ENCODE measurements around the gene FITM1. TPM values are rescaled to one million over a fixed set of nuclear protein-coding genes. Genes with fewer than 3 reads are reported as not detected.

The FITM1 gene
- 0.12 TPM in 1 of 2 replicates, not detected in the other for polyA plus RNA-seq (2012; rRNA removed)
- 0.05 and 0.08 TPM in 2 replicates for polyA plus RNA-seq (2012; cell fraction: cytosol; rRNA removed)
- polyA plus RNA-seq (2012; cell fraction: nucleus; rRNA removed), result 1.1 and 1.3 TPM in 2 replicates

GRCh38 chr14:24130380-24130716 lies at the start of gene FITM1:
Gene FITM1 (plus strand): TSS chr14:24130659. CDS start chr14:24131564, 905 bp downstream.
- 92% methylated on average over 5 of the region's 5 CpGs for WGBS (ENCODE audit: low lambda C conversion rate)
- Histone ChIP-seq H3K27me3 (ENCODE audit: insufficient read depth) (no peaks in the 10 kb centered on the region), H3K4me1 (ENCODE audit: control insufficient read depth in 1 of 2, insufficient read depth in 2 of 2, low read depth in 1 of 2, low read length in 1 of 2) (peaks cover 0 to 10% of the 10 kb centered on the region in 2 experiments; a peak in 1 of 4 replicates), H3K4me2 (no peak within 1 kb of the TSS), H3K9me2 (no peaks in the 10 kb centered on the region), H4K20me1 (ENCODE audit: insufficient read depth) (no peaks in the 10 kb centered on the region), H3K27ac (ENCODE audit: low read depth in 2 of 2, low read length in 1 of 2) (no peak within 1 kb of the TSS; a peak in 1 of 4 replicates), H3K36me3 (replicated peaks in 1 of 2; ENCODE audit: control insufficient read depth in 1 of 2, insufficient read depth in 2 of 2, low read length in 1 of 2) (no peaks in the 10 kb centered on the region), H3K4me3 (ENCODE audit: low read depth in 2 of 2, low read length in 1 of 2) (no peak within 1 kb of the TSS), H3K79me2 (ENCODE audit: insufficient read depth) (no peaks in the 10 kb centered on the region), H3F3A (replicated peaks; ENCODE audit: insufficient read depth) (peaks cover 9% of the 10 kb centered on the region), H2AFZ (ENCODE audit: low read depth) (no peak within 1 kb of the TSS), H3K9me3 (no peaks in the 10 kb centered on the region), H3K9ac (no peak within 1 kb of the TSS)
- POLR2A ChIA-PET, result interaction anchor here (2.3 kb wide), 1 partner anchor 15 kb away, joined by 6 read pairs; the partner anchor contains the start of genes DCAF11 and NRL
- TF ChIP-seq EZH2phosphoT487 (IDR thresholded peaks at IDR 0.05; ENCODE audit: borderline replicate concordance, low read depth) (no peak), CTCF (IDR thresholded peaks at IDR 0.05) (no peak), MXI1 (IDR thresholded peaks at IDR 0.05; ENCODE audit: low read depth, low read length) (no peak), NFIC (IDR thresholded peaks at IDR 0.05; ENCODE audit: borderline replicate concordance) (no peak), FOXM1 (IDR thresholded peaks at IDR 0.05; ENCODE audit: low read depth) (no peak)
- TF ChIP-seq, protein P1, sequence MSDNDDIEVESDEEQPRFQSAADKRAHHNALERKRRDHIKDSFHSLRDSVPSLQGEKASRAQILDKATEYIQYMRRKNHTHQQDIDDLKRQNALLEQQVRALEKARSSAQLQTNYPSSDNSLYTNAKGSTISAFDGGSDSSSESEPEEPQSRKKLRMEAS (IDR thresholded peaks at IDR 0.05; ENCODE audit: low read depth), result no peak
- TF ChIP-seq, protein P2, sequence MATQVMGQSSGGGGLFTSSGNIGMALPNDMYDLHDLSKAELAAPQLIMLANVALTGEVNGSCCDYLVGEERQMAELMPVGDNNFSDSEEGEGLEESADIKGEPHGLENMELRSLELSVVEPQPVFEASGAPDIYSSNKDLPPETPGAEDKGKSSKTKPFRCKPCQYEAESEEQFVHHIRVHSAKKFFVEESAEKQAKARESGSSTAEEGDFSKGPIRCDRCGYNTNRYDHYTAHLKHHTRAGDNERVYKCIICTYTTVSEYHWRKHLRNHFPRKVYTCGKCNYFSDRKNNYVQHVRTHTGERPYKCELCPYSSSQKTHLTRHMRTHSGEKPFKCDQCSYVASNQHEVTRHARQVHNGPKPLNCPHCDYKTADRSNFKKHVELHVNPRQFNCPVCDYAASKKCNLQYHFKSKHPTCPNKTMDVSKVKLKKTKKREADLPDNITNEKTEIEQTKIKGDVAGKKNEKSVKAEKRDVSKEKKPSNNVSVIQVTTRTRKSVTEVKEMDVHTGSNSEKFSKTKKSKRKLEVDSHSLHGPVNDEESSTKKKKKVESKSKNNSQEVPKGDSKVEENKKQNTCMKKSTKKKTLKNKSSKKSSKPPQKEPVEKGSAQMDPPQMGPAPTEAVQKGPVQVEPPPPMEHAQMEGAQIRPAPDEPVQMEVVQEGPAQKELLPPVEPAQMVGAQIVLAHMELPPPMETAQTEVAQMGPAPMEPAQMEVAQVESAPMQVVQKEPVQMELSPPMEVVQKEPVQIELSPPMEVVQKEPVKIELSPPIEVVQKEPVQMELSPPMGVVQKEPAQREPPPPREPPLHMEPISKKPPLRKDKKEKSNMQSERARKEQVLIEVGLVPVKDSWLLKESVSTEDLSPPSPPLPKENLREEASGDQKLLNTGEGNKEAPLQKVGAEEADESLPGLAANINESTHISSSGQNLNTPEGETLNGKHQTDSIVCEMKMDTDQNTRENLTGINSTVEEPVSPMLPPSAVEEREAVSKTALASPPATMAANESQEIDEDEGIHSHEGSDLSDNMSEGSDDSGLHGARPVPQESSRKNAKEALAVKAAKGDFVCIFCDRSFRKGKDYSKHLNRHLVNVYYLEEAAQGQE (IDR thresholded peaks at IDR 0.05; ENCODE audit: low read depth, low read length), result no peak
- DNase-seq, result no peak
- CTCF ChIA-PET, result interaction anchor here (1.5 to 2.0 kb wide), 3 partner anchors 21 to 72 kb away, joined by 3 to 10 read pairs (median 6); no protein-coding TSS in a partner anchor

Data from SK-N-SH (cell line).